Activated gamma-delta T cell treated with anti-CD3 and anti-CD28 coated beads, Interleukin-2, amount 50 U/mL, for 16 hours (primary cell): ENCODE measurements around the gene BABAM2.
"Not testable (repeated sequence)": the region's sequence is repeated elsewhere in the genome, so short reads cannot be mapped to it uniquely, and the experiment has no call there.

Experiments used
- DNase-seq: peaks from one replicate; pipeline ENCODE4 v3.0.0-alpha.2; 2020; ENCODE audit warnings: low read depth

The BABAM2 gene

DNA sequence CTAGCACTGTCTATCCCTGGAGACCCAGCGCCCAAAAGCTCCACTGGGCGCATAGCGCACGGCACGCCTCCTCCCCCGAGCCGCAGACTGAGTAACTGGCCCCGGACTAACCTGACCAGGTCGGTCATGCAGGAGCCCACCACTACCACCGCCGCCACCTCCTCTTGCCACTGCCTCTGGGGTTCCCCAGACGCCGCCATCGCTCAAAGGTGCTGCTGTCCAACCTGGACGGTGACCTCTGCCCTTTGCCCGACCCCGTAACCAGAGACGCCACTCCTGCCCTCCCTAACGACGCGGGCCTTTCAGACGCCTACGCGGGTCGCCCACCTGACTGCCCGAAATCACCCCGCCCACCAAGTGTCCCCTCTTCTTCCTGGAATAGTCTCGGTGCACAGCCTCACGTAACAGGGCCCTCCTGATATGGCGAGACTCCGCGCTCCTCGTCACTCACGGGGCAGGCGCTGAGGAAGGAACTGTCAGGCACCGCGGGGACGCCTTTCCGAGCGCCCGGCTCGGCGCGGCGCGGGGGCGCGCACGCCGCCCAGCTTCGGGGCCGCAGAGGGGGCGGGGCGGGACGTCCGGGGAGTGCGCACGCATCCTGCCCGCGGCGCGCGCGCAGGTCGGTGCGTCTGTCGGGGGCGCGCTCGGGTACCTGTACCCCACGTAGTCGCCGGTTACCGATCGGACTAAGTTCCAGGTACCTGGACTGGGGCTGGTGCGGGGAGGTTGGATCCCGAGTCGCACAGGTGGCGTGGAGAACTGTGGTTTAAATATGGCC lies at the start of gene BABAM2, which contains the start of gene RBKS:
BABAM2 (plus strand) TSS at position 584 of the 778 bp plus-strand sequence. CDS start 3,828 bp downstream, outside the sequence.
RBKS (minus strand) TSS at position 242 of the 778 bp plus-strand sequence; CDS start at position 200, 42 bp downstream.
- DNase-seq = peak; percentile 87

DNA sequence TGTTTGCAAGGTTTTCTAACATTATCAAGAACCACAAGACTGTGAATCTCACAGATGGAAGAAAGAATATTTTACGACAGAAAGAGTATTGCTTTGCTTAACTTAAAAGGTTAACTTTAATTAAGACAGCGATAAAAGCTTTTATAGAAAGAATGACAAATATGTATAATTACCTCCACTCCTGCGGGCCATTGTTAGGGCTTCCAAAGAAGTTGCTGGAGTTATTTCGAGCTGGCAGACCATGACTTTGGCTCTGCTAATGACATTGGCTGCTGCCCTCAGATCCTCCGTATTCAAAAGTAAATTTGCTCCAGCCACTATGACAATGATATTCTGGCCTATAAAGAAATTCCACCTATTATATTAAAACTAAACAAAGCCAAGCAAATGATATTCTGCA lies 47.6 kb upstream of the BABAM2 start:
- no peak for DNase-seq

DNA sequence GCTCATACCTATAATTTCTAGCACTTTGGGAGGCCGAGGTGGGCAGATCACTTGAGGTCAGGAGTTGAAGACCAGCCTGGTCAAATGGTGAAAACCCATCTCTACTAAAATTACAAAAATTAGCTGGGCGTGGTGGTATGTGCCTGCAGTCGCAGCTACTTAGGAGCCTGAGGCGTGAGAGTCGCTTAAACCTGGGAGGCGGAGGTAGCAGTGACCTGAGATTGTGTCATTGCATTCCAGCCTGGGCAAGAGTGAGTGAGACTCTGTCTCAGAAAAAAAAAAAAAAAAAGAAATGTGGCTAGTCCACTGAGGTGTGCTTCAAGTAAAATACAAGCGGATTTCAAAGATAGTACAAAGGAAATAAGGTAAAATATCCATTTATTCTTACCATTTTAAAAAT lies 46.5 kb upstream of the BABAM2 start:
- DNase-seq = no peak

GRCh38 chr2:27844821-27845255 lies 45.7 kb upstream of the BABAM2 start:
- no peak for DNase-seq

DNA sequence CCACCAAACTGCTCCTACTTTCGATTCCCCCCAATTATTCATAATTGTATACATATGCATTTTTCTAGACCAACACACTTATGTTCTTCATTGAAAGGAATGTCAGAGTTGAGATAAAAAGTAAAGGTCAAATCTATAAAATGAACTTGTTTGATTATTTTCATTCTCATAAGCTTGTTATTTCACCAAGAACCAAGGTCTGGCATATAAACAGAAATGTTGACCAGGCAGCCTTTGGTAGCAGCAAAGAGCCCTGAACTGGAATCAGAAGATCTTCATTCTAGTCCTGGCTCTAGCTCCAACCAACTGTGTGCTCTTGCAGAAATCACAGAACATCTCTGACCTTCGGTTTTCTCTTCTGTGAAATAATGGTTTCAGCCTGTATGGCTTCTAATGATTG lies 43.2 kb upstream of the BABAM2 start:
- no peak for DNase-seq

DNA sequence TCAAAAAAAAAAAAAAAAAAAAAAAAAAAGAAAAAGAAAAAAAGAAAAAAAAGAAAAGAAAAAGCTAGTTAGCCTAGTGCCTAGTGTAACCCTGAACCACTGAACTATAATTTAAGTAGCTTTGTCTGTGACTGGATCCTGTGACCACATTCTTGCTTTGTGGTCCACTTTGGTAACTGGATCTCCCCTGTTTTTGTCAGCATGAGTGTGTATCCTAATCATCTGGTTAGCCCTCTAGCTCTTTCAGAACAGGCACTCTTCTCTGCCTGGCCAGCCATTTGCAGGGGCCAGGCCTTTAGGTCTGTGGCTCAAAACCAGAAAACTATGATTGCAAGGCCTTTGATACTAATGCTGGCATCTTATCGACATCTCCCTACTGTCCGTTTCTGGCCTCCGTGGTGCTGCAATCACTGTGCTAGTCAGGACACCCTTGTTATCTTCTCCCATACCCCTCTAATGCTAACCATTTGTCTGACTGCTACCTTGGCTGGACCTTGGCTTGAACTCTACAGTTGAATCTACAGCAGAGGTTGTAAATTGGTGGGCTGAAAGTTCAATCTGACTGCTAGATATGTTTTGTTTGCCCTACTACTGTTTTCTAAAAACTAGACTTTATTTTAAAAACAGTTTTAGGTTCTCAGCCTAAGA lies 40.8 kb upstream of the BABAM2 start:
- no peak for DNase-seq

- no peak for DNase-seq
Measured at GRCh38 chr2:27852691-27853090, 37.8 kb upstream of the BABAM2 start.

DNA sequence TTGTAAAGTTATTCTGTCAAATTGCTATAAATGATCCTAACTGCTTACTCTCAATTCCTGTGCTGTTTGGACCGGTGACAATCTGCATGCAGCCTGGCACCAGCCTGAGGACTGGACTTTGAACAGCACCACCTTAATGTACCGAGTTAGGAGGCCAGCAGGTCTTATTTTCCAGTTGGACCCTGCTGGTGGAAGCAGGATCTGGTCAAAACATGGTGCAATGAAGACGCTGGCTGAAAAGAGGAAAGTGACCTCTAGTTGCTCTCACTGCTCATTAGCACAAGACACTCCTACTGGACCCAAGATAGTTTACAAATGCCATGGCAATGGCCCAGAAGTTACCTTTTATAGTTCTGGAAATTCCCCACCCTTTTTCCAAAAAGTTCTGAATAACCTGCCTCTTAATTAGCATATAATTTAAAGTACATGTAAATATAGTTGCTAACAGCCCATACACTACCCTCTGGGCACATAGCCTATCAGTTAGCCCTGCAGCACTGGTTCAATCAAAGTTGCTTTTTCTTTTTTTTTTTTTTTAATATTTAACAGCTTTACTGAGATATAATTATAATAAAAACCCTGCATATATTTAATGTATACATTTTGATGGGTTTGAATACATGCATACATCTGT lies 36.2 kb upstream of the BABAM2 start:
- no peak for DNase-seq

- DNase-seq = no peak
Measured at GRCh38 chr2:27855476-27855875, 35.1 kb upstream of the BABAM2 start.

DNA sequence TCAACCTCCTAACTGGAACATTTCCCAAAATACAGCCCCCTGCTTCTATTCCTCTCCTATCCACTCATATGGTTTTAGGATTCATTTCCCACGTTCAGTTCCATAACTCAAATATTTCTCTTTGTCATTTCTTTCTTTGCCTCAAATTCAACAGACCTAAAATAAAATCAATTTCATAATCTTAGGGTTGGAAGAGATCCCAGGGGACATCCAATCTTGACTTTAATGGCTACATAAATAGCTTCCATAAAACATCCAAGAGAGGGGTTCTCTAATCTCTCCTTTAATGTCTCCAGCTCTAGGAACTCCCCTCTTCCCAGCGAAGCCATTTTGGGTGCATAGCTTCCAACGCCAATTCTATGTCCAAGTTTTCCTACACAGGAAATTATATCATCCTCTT lies 34.1 kb upstream of the BABAM2 start:
- DNase-seq = no peak

- DNase-seq = no peak
Measured at GRCh38 chr2:27856956-27857355, 33.6 kb upstream of the BABAM2 start.

GRCh38 chr2:27857417-27858172 lies 32.9 kb upstream of the BABAM2 start:
- DNase-seq = no peak

- DNase-seq = no peak
Measured at GRCh38 chr2:27860111-27860510, 30.4 kb upstream of the BABAM2 start.

DNA sequence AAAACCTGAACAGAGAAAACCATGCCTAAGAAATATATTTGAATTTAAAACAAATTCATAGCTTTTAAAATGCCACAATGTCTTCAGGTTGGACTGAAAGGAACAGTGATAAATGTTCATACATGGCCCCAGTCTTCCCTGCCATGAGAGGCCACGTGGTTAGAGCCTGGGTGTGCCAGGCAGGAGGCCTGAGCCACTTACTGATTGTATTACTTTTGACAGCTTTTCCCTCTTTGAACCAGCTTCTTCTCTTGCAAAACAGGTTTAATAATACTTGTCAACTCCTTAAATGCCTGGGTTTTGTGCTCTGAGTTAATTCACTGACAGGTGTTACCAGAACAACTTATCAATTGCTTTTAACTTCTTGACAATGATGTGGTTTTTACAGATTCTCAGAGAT lies 27.4 kb upstream of the BABAM2 start:
- DNase-seq = no peak

GRCh38 chr2:27863955-27864354 lies 26.6 kb upstream of the BABAM2 start:
- not testable (repeated sequence) for DNase-seq

DNA sequence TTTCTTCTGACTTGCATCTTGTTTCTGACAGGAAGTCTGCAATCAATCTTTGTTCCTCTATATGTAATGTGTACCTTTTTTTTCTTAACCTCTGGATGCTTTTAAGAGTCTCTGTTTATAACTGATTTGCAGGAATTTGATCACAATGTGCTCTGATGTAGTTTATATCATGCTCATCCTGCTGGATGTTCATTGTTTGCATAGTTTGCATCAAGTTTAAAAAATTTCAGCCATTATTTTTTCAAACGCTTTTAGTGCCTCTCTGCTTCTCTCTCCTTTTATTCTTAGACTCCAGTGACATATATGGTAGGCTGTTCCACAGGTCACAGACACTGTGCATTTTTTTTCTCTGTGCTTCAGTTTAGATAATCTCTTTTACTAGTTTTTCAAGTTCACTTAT lies 24.3 kb upstream of the BABAM2 start:
- DNase-seq = no peak

- DNase-seq = no peak
Measured at GRCh38 chr2:27869763-27870162, 20.8 kb upstream of the BABAM2 start.

GRCh38 chr2:27870724-27871123 lies 19.8 kb upstream of the BABAM2 start:
- no peak for DNase-seq

DNA sequence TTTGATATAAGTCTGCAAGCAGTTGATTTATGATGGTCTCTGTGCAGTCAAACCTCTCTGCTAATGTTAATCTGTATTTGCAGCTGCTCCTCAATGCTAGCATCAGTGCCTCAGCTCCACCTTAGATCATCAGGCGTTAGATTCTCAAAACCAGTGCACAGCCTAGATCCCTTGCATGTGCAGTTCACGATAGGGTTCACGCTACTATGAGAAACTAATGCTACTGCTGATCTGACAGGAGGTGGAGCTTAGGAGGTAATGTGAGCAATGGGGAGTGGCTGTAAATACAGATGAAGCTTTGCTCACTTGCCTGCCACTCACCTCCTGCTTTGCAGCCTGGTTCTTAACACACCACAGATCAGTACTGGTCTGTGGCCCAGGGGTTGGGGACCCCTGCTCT lies 18.7 kb upstream of the BABAM2 start:
- no peak for DNase-seq

DNA sequence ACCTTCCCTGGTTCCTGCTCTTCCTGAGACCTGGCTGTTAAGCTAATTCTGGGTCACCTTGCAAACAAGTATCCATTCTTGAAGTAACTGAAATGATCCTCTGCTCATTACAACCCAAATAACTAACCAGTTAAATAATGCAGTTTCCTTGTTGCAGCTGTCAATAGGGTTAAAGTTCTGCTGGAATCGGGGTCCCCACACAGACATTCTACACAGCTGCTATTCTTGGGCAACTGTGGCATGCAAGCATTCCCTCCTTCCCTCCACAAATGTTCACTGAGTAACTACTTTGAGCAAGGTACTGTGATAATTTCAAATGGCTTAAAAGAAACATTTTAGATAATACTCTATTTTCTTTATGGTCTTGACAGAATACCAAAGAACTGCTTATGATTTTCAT lies 17.4 kb upstream of the BABAM2 start:
- no peak for DNase-seq

DNA sequence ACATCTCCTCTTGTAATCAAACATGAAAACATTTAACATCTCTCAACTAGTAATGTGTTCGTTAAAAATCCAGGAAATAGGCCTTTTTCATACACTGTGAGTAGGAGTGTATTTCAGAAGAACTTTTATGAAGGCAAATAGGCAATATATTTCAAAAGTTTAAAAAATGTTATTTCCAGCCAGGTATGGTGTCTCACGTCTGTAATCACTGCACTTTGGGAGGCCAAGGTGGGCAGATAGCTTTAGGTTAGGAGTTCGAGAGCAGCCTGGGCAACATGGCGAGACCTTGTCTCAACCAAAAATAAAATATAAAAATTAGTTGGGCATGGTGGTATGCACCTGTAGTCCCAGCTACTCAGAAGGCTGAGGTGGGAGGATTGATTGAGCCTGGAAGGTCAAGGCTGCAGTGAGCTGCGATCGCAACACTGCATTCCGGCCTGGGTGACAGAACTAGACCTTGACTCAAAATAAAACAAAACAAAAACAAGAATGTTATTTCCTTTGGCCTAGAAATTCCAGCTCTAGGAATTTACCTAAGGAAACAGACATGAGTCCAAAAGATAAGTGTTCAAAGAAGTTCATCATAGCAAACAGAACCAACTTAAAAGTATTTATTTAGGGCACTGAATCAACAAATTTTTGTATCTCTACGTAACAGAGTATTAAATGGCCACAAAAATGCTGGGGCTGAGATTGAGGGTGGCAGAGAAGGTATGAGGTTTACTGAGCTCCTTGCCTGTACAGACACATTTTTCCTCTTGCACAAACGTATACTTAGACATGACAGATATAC lies 15.2 kb upstream of the BABAM2 start:
- DNase-seq = no peak
